Suprapubic skin (tissue), 4 donors: ENCODE data around the gene LUM. TPM values are rescaled to one million over a fixed set of nuclear protein-coding genes. Genes with fewer than 3 reads are reported as not detected.

ENCODE experiments used
- DNase-seq, 2 donors: peaks; one replicate each; pipeline ENCODE4 v3.0.0-alpha.2; 2019; ENCODE audit warnings: low spot score in 2 of 2
- H3K27ac ChIP-seq: fragments of 200-600 bp; sonication (generic); one replicate; pipeline ENCODE4 v1.5.1; 2019
- H3K27me3 ChIP-seq: fragments of 200-600 bp; sonication (generic); one replicate; pipeline ENCODE4 v1.5.1; 2019
- H3K36me3 ChIP-seq: fragments of 200-600 bp; sonication (generic); one replicate; pipeline ENCODE4 v1.5.1; 2019
- H3K4me1 ChIP-seq: fragments of 200-600 bp; sonication (generic); one replicate; pipeline ENCODE4 v1.5.1; 2019
- H3K4me3 ChIP-seq: fragments of 200-600 bp; sonication (generic); one replicate; pipeline ENCODE4 v1.5.1; 2019; ENCODE audit warnings: mild to moderate bottlenecking
- H3K9me3 ChIP-seq: fragments of 200-600 bp; sonication (generic); one replicate; pipeline ENCODE4 v1.5.1; 2019
- CTCF ChIP-seq, 2 donors: fragments of 200-600 bp in 1 of 2; fragments of 450-650 bp in 1 of 2; sonication (generic) in 1 of 2; IDR thresholded peaks; one replicate each; pipeline ENCODE4 v1.5.1; 2016 to 2019; ENCODE audit warnings: antibody characterized with exemption in 2 of 2, mild to moderate bottlenecking in 1 of 2, moderate library complexity in 1 of 2
- EP300 ChIP-seq: sonication (generic); formaldehyde crosslinking; IDR thresholded peaks from one replicate; pipeline ENCODE4 v1.6.1; 2017; ENCODE audit warnings: antibody characterized with exemption
- POLR2A ChIP-seq, 2 donors: fragments of 450-650 bp; IDR thresholded peaks; one replicate each; pipeline ENCODE4 v1.6.1; 2017; ENCODE audit warnings: antibody characterized with exemption in 2 of 2, mild to moderate bottlenecking in 2 of 2, moderate library complexity in 2 of 2
- POLR2AphosphoS5 ChIP-seq, 3 donors: sonication (generic); formaldehyde crosslinking; IDR thresholded peaks; one replicate each; pipeline ENCODE4 v1.6.1; 2017; ENCODE audit warnings: antibody characterized with exemption in 3 of 3
- WGBS: methylation state at CpG from one replicate; pipeline ENCODE4 v1.1.5; 2018; 5-methylcytosine and 5-hydroxymethylcytosine counted together
- total RNA-seq, 4 donors: library from RNA; depleted of rRNA; stranded (reverse); fragments of >200 nt; gene quantifications; one replicate each; pipeline ENCODE4 v1.1.0, GENCODE V29; 2016

The LUM gene
- total RNA-seq, 4 donors from 2014 or later: 7.5 to 26.0 (median 14.1) TPM

- H3K4me1 ChIP-seq: no peaks in the 10 kb centered on the region
- DNase-seq: no peak
- no peak for TF ChIP-seq CTCF (IDR thresholded peaks at IDR 0.05)
- no peak for TF ChIP-seq POLR2AphosphoS5 (IDR thresholded peaks at IDR 0.05)
- no peak for TF ChIP-seq EP300
- TF ChIP-seq POLR2A (IDR thresholded peaks at IDR 0.05): no peak
- H3K4me3 ChIP-seq: no peak overlapping the region
- H3K9me3 ChIP-seq: no peaks in the 10 kb centered on the region
- H3K27me3 ChIP-seq: no peaks in the 10 kb centered on the region
- H3K27ac ChIP-seq: no peak overlapping the region
- no peaks in the 10 kb centered on the region for H3K36me3 ChIP-seq
- WGBS: 86% methylated on average over 3 of the region's 3 CpGs
Measured at GRCh38 chr12:91065396-91065795, 45.9 kb downstream of the LUM start.

DNA sequence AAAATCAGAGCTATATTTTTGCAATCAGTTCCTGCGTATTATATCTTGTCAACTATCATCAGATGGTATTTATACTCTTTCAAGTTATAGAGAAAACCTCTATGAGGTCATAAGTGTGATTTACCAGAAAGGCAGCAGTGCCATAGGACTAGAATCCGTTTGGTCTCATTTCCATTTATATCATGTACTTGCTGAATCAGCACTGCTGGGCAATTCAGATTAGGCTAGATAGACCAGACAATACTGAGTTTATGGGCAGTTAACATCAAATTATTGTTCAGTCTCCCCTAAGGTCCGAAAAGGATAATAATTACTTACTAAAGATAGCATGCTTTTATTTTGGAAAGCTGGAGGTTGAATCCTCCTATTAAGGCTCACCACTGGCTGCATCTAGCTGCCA is 46.7 kb downstream of the LUM start:
- H3K27ac ChIP-seq: no peak overlapping the region
- DNase-seq: no peak
- TF ChIP-seq POLR2A (IDR thresholded peaks at IDR 0.05) (no peak), POLR2AphosphoS5 (IDR thresholded peaks at IDR 0.05) (no peak), EP300 (no peak), CTCF (IDR thresholded peaks at IDR 0.05) (no peak)
- H3K4me1 ChIP-seq: no peaks in the 10 kb centered on the region
- WGBS: 90% methylated on average over 3 of the region's 3 CpGs
- no peaks in the 10 kb centered on the region for H3K9me3 ChIP-seq
- no peak overlapping the region for H3K4me3 ChIP-seq
- no peaks in the 10 kb centered on the region for H3K27me3 ChIP-seq
- no peaks in the 10 kb centered on the region for H3K36me3 ChIP-seq

GRCh38 chr12:91061091-91061490 is 50.2 kb downstream of the LUM start:
- Histone ChIP-seq H3K9me3 (no peaks in the 10 kb centered on the region), H3K27me3 (no peaks in the 10 kb centered on the region), H3K27ac (no peak overlapping the region), H3K4me1 (no peaks in the 10 kb centered on the region), H3K4me3 (no peak overlapping the region), H3K36me3 (no peaks in the 10 kb centered on the region)
- DNase-seq: no peak
- TF ChIP-seq POLR2A (IDR thresholded peaks at IDR 0.05) (no peak), EP300 (no peak), POLR2AphosphoS5 (IDR thresholded peaks at IDR 0.05) (no peak), CTCF (IDR thresholded peaks at IDR 0.05) (no peak)
- 60% methylated on average over 1 of the region's 1 CpG for WGBS

GRCh38 chr12:91059211-91059610 is 52.1 kb downstream of the LUM start:
- no peak overlapping the region for H3K4me3 ChIP-seq
- H3K4me1 ChIP-seq: no peaks in the 10 kb centered on the region
- no peaks in the 10 kb centered on the region for H3K9me3 ChIP-seq
- no peaks in the 10 kb centered on the region for H3K36me3 ChIP-seq
- TF ChIP-seq CTCF (IDR thresholded peaks at IDR 0.05) (no peak), POLR2AphosphoS5 (IDR thresholded peaks at IDR 0.05) (no peak), POLR2A (IDR thresholded peaks at IDR 0.05) (no peak), EP300 (no peak)
- H3K27ac ChIP-seq: no peak overlapping the region
- no peaks in the 10 kb centered on the region for H3K27me3 ChIP-seq
- DNase-seq: no peak

GRCh38 chr12:91058786-91059185 is 52.5 kb downstream of the LUM start:
- TF ChIP-seq POLR2AphosphoS5 (IDR thresholded peaks at IDR 0.05): no peak
- no peak for TF ChIP-seq EP300
- no peak for TF ChIP-seq CTCF (IDR thresholded peaks at IDR 0.05)
- no peak for TF ChIP-seq POLR2A (IDR thresholded peaks at IDR 0.05)
- no peaks in the 10 kb centered on the region for H3K4me1 ChIP-seq
- H3K27ac ChIP-seq: no peak overlapping the region
- no peaks in the 10 kb centered on the region for H3K36me3 ChIP-seq
- no peaks in the 10 kb centered on the region for H3K9me3 ChIP-seq
- DNase-seq: no peak
- no peaks in the 10 kb centered on the region for H3K27me3 ChIP-seq
- no peak overlapping the region for H3K4me3 ChIP-seq
- 65% methylated on average over 1 of the region's 1 CpG for WGBS
